ENCODE results near the gene MYMK. TPM values are rescaled to one million over a fixed set of nuclear protein-coding genes. Genes with fewer than 3 reads are reported as not detected.

Gene MYMK
- total and polyA plus RNA-seq, 2 of the 4 experiments (the other 2 are of a cell fraction) = not detected

GRCh38 chr9:133493845-133494540, 30.8 kb downstream of the MYMK start:
- DNase-seq (no peak), ATAC-seq (ENCODE audit: low read depth) (no peak)
- H3K4ac ChIP-seq (ENCODE audit: low read depth, low read length) = no peak overlapping the region
- TF ChIP-seq MAZ (IDR thresholded peaks at IDR 0.05; ENCODE audit: borderline replicate concordance, low read depth, low read length) (no peak), MXI1 (IDR thresholded peaks at IDR 0.05; ENCODE audit: borderline replicate concordance, low read depth, low read length) (no peak), BHLHE40 (IDR thresholded peaks at IDR 0.05; ENCODE audit: low read depth, low read length) (no peak), NFE2L2 (IDR thresholded peaks at IDR 0.05; ENCODE audit: low read depth, low read length) (no peak), RAD21 (IDR thresholded peaks at IDR 0.05; ENCODE audit: low read length) (no peak), CEBPB (IDR thresholded peaks at IDR 0.05; ENCODE audit: low read depth, low read length) (no peak), RFX5 (IDR thresholded peaks at IDR 0.05; ENCODE audit: low read depth, low read length) (no peak), ELK1 (IDR thresholded peaks at IDR 0.05; ENCODE audit: borderline replicate concordance, low read depth, low read length) (no peak), CHD1 (IDR thresholded peaks at IDR 0.05; ENCODE audit: low read depth, low read length) (no peak), FOS (IDR thresholded peaks at IDR 0.05; ENCODE audit: low read depth, low read length) (no peak), MAFK (IDR thresholded peaks at IDR 0.05; ENCODE audit: low read depth, low read length) (no peak), CTCF (conservative IDR thresholded peaks at IDR 0.05; ENCODE audit: low read depth, low read length) (no peak)
- no peaks in the 10 kb centered on the region for H3K36me3 ChIP-seq (ENCODE audit: control insufficient read depth, insufficient read depth, low read length)
- no peak overlapping the region for H4K5ac ChIP-seq (ENCODE audit: low read depth, low read length)
- no TSS peak for BruUV-seq (replicated peaks)
- no peak overlapping the region for H4K8ac ChIP-seq (ENCODE audit: low read depth in 2 of 2, low read length in 2 of 2)
- peaks cover 5% of the 10 kb centered on the region; the same call in 1 of the 2 replicates for H3K9me1 ChIP-seq (ENCODE audit: insufficient read depth, low read length)
- in situ Hi-C loops (cut with MboI; ENCODE audit: low sequenced_read_pairs) (loop anchor here (25.0 kb wide), 1 partner anchor 457 kb away; the partner anchor contains the start of gene GTF3C5), intact Hi-C loops (cut with micrococcal nuclease) (no loop called here), dilution Hi-C loops (cut with HindIII; ENCODE audit: low sequenced_read_pairs, unreplicated experiment) (no loop called here)
- H2AK5ac ChIP-seq (ENCODE audit: low read depth, low read length) = no peak overlapping the region
- ChIA-PET CTCF (no interaction called here), POLR2A (ENCODE audit: unreplicated experiment) (no interaction called here)
- no peak overlapping the region for H3K9ac ChIP-seq (ENCODE audit: low read depth, low read length)
- H3K79me1 ChIP-seq (ENCODE audit: low read depth in 1 of 2, low read length in 2 of 2) = no peaks in the 10 kb centered on the region
- H3K4me1 ChIP-seq (ENCODE audit: control insufficient read depth, insufficient read depth, low read length) = peaks cover 3% of the 10 kb centered on the region; the same call in 1 of the 2 replicates
- H3K4me3 ChIP-seq (ENCODE audit: insufficient read depth, low read depth, low read length) = no peak overlapping the region
- H3K9me3 ChIP-seq (ENCODE audit: control insufficient read depth, insufficient read depth, low read length) = no peaks in the 10 kb centered on the region
- H2AK9ac ChIP-seq (replicated peaks; ENCODE audit: low read depth, low read length, poor library complexity) = no peak overlapping the region
- H4K20me1 ChIP-seq (ENCODE audit: insufficient read depth, low read length) = 0 out of 2 replicates have a peak, but pooled peaks cover 5% of the 10 kb centered on the region
- WGBS, 2 experiments (ENCODE audit: extremely low coverage in 2 of 2, insufficient read length in 1 of 2) = 95% methylated on average over 11 of the region's 23 CpGs; no CpG with 5 or more reads in 1 of the 2 experiments
- peaks cover 56% of the 10 kb centered on the region for H3K27me3 ChIP-seq (ENCODE audit: control insufficient read depth, insufficient read depth, low read length)
- H3K14ac ChIP-seq (replicated peaks; ENCODE audit: low read depth, low read length) = no peak overlapping the region
- H3K4me2 ChIP-seq (ENCODE audit: low read depth, low read length) = no peak overlapping the region
- H2AFZ ChIP-seq (replicated peaks; ENCODE audit: low read length, poor library complexity) = no peak overlapping the region
- H4K91ac ChIP-seq (ENCODE audit: insufficient read depth, low read depth, low read length) = no peak overlapping the region
- no peak overlapping the region for H2BK5ac ChIP-seq (ENCODE audit: low read depth, low read length, poor library complexity, severe bottlenecking)
- H2BK120ac ChIP-seq (ENCODE audit: low read depth, low read length) = no peak overlapping the region
- H3K56ac ChIP-seq (ENCODE audit: extremely low read depth, insufficient read depth, low read length) = no peak overlapping the region
- H3K27ac ChIP-seq (ENCODE audit: insufficient read depth, low read length) = no peak overlapping the region
- no peak overlapping the region for H2BK15ac ChIP-seq (ENCODE audit: low read depth, low read length)
- no peak overlapping the region for H3K23ac ChIP-seq (ENCODE audit: low read depth, low read length)
- no peak overlapping the region for H3K18ac ChIP-seq (ENCODE audit: low read depth, low read length)
- H2BK20ac ChIP-seq (ENCODE audit: low read depth, low read length) = no peak overlapping the region
